H1 (cell line): ENCODE data around the gene SLC25A26. TPM values are rescaled to one million over a fixed set of nuclear protein-coding genes. Genes with fewer than 3 reads are reported as not detected.

Experiments used
- CTCF ChIA-PET: fragments of 300-600 bp; sonication (Branson Sonifier 250); formaldehyde crosslinking; loops from one replicate; lab custom pipeline; 2021; ENCODE audit not compliant: partially characterized antibody; lab: Charles Lee
- POLR2A ChIA-PET: fragments of 300-600 bp; sonication (Branson Sonifier 250); formaldehyde crosslinking; loops from one replicate; lab custom pipeline; 2021; ENCODE audit warnings: inconsistent platforms; ENCODE audit not compliant: partially characterized antibody; lab: Charles Lee
- DNase-seq, 2 experiments: peaks; one replicate each; pipeline versions ENCODE4 v3.0.0 to v3.0.0-alpha.2; 2010 to 2022; ENCODE audit warnings: low spot score in 2 of 2, low read depth in 1 of 2, mixed read lengths in 1 of 2
- FAIRE-seq: peaks from 2 replicates; lab custom pipeline; 2011; peaks lifted over from hg19 to GRCh38; lab: Jason Lieb, UNC
- H2AFZ ChIP-seq: 2 replicates; pipeline ENCODE4 v1.8.1; 2012; ENCODE audit warnings: low read length, inconsistent platforms
- H2AK5ac ChIP-seq: 2 replicates; pipeline ENCODE4 v1.6.1; 2013; ENCODE audit warnings: low read depth, low read length
- H2BK120ac ChIP-seq: replicated peaks from 2 replicates; pipeline ENCODE3; 2013; ENCODE audit warnings: low read depth, low read length, inconsistent platforms
- H2BK12ac ChIP-seq: 2 replicates; pipeline ENCODE4 v1.6.1; 2013; ENCODE audit warnings: low read depth, low read length
- H2BK15ac ChIP-seq: 2 replicates; pipeline ENCODE4 v1.6.1; 2013; ENCODE audit warnings: low read length
- H2BK20ac ChIP-seq: 2 replicates; pipeline ENCODE4 v1.6.1; 2013; ENCODE audit warnings: low read length
- H2BK5ac ChIP-seq: 2 replicates; pipeline ENCODE4 v1.6.1; 2013; ENCODE audit warnings: low read depth, low read length
- H3K14ac ChIP-seq: 2 replicates; pipeline ENCODE4 v1.6.1; 2013; ENCODE audit warnings: inconsistent platforms; ENCODE audit not compliant: insufficient read length
- H3K18ac ChIP-seq: 2 replicates; pipeline ENCODE4 v1.6.1; 2013; ENCODE audit warnings: low read length; ENCODE audit errors: extremely low read depth
- H3K23ac ChIP-seq: 2 replicates; pipeline ENCODE4 v1.6.1; 2013; ENCODE audit warnings: inconsistent platforms; ENCODE audit not compliant: insufficient read length
- H3K23me2 ChIP-seq: 2 replicates; pipeline ENCODE4 v1.6.1; 2013; ENCODE audit warnings: low read depth, low read length
- H3K27ac ChIP-seq: 2 replicates; pipeline ENCODE4 v1.6.1; 2011; ENCODE audit warnings: low read depth, low read length, inconsistent platforms
- H3K27me3 ChIP-seq, 4 experiments: replicated peaks in 1 of 4; 1 replicate in 1 of 4; 2 replicates in 3 of 4; pipeline versions ENCODE4 v1.6.1 to v1.8.1; 2011 to 2013; ENCODE audit warnings: low read length in 3 of 4, mild to moderate bottlenecking in 3 of 4, inconsistent platforms in 2 of 4, mixed read lengths in 2 of 4, moderate library complexity in 1 of 4; ENCODE audit not compliant: control insufficient read depth in 3 of 4, insufficient read depth in 3 of 4; ENCODE audit errors: extremely low read depth in 1 of 4
- H3K36me3 ChIP-seq, 4 experiments: 2 replicates each; pipeline versions ENCODE4 v1.6.1 to v1.8.1; 2011 to 2013; ENCODE audit warnings: mild to moderate bottlenecking in 4 of 4, low read length in 3 of 4, moderate library complexity in 2 of 4, control low read depth in 1 of 4, inconsistent platforms in 1 of 4; ENCODE audit not compliant: insufficient read depth in 4 of 4, control insufficient read depth in 2 of 4
- H3K4ac ChIP-seq: replicated peaks from 2 replicates; pipeline ENCODE3; 2013; ENCODE audit warnings: low read length, low read depth, mixed read lengths, inconsistent platforms; ENCODE audit not compliant: insufficient read length
- H3K4me1 ChIP-seq, 4 experiments: replicated peaks in 1 of 4; 1 replicate in 1 of 4; 2 replicates in 3 of 4; pipeline versions ENCODE4 v1.6.1 to v1.8.1; 2011 to 2013; ENCODE audit warnings: low read length in 3 of 4, inconsistent platforms in 2 of 4, mixed read lengths in 1 of 4; ENCODE audit not compliant: insufficient read depth in 4 of 4, control insufficient read depth in 3 of 4
- H3K4me2 ChIP-seq, 2 experiments: 2 replicates each; pipeline versions ENCODE4 v1.6.1 to v1.8.1; 2011 to 2013; ENCODE audit warnings: low read depth in 2 of 2, low read length in 2 of 2, control low read depth in 1 of 2, inconsistent platforms in 1 of 2, mild to moderate bottlenecking in 1 of 2; ENCODE audit not compliant: insufficient read depth in 1 of 2
- H3K4me3 ChIP-seq, 4 experiments: fragments of 200-600, 300-600 bp in 1 of 4; sonication (generic), shearing (Covaris generic), sonication (Bioruptor Twin) in 1 of 4; 2 replicates each; pipeline versions ENCODE4 v1.5.1 to v1.8.1; 2011 to 2016; ENCODE audit warnings: low read length in 4 of 4, low read depth in 3 of 4, control low read depth in 2 of 4, inconsistent platforms in 2 of 4, mild to moderate bottlenecking in 2 of 4, mixed read lengths in 1 of 4, moderate library complexity in 1 of 4; ENCODE audit not compliant: insufficient read depth in 2 of 4; ENCODE audit errors: extremely low read depth in 1 of 4
- H3K56ac ChIP-seq: replicated peaks from 2 replicates; pipeline ENCODE3; 2013; ENCODE audit warnings: low read depth, mild to moderate bottlenecking, mixed read lengths, low read length, inconsistent platforms; ENCODE audit not compliant: insufficient read length
- H3K79me1 ChIP-seq: 2 replicates; pipeline ENCODE4 v1.6.1; 2013; ENCODE audit warnings: low read depth, low read length, control low read depth
- H3K79me2 ChIP-seq, 2 experiments: 2 replicates each; pipeline versions ENCODE4 v1.6.1 to v1.8.1; 2012 to 2013; ENCODE audit warnings: low read length in 2 of 2, mild to moderate bottlenecking in 2 of 2, inconsistent platforms in 1 of 2; ENCODE audit not compliant: insufficient read depth in 2 of 2, control insufficient read depth in 1 of 2
- H3K9ac ChIP-seq, 4 experiments: replicated peaks in 1 of 4; 1 replicate in 1 of 4; 2 replicates in 3 of 4; pipeline versions ENCODE4 v1.6.1 to v1.8.1; 2011 to 2013; ENCODE audit warnings: low read depth in 3 of 4, low read length in 3 of 4, control low read depth in 2 of 4, mild to moderate bottlenecking in 2 of 4, moderate library complexity in 2 of 4, inconsistent platforms in 1 of 4; ENCODE audit errors: extremely low read depth in 1 of 4
- H3K9me3 ChIP-seq, 2 experiments: 2 replicates each; pipeline versions ENCODE4 v1.6.1 to v1.8.1; 2012 to 2013; ENCODE audit warnings: mild to moderate bottlenecking in 2 of 2, moderate library complexity in 2 of 2, control low read depth in 1 of 2, inconsistent platforms in 1 of 2, low read depth in 1 of 2, low read length in 1 of 2, mixed read lengths in 1 of 2; ENCODE audit not compliant: insufficient read depth in 2 of 2
- H4K20me1 ChIP-seq, 2 experiments: replicated peaks in 1 of 2; 2 replicates each; pipeline versions ENCODE3 to v1.8.1; 2011 to 2013; ENCODE audit warnings: inconsistent platforms in 2 of 2, low read length in 2 of 2, mild to moderate bottlenecking in 1 of 2; ENCODE audit not compliant: insufficient read depth in 2 of 2, control insufficient read depth in 1 of 2
- H4K5ac ChIP-seq: 2 replicates; pipeline ENCODE4 v1.6.1; 2013; ENCODE audit warnings: low read length, low read depth, mixed read lengths, inconsistent platforms; ENCODE audit not compliant: insufficient read length
- H4K8ac ChIP-seq: 2 replicates; pipeline ENCODE4 v1.8.0; 2013; ENCODE audit warnings: mild to moderate bottlenecking, moderate library complexity, low read length, inconsistent platforms; ENCODE audit not compliant: insufficient read depth; ENCODE audit errors: extremely low read depth
- H4K91ac ChIP-seq: replicated peaks from 2 replicates; pipeline ENCODE3; 2013; ENCODE audit warnings: low read length, mixed read lengths, inconsistent platforms; ENCODE audit not compliant: insufficient read length
- CBX5 ChIP-seq: fragments of 300-800, 300-1000 bp; sonication (generic); IDR thresholded peaks from 2 replicates; pipeline ENCODE4 v1.7.1; 2016; ENCODE audit warnings: antibody characterized with exemption, low read length, low read depth
- CTBP2 ChIP-seq: IDR thresholded peaks from 2 replicates; pipeline ENCODE4 v1.7.0; 2011; ENCODE audit warnings: borderline replicate concordance, mild to moderate bottlenecking, moderate library complexity, mixed read lengths, low read length; ENCODE audit not compliant: insufficient read depth, insufficient read length
- HDAC6 ChIP-seq: IDR thresholded peaks from one replicate; pipeline ENCODE4 v1.7.1; 2012; ENCODE audit warnings: low read depth, mild to moderate bottlenecking, inconsistent platforms, low read length, moderate library complexity
- JUN ChIP-seq: IDR thresholded peaks from 2 replicates; pipeline ENCODE4 v1.6.1; 2011; ENCODE audit warnings: low read depth, mild to moderate bottlenecking, improper control_type of control experiment, low read length
- PHF8 ChIP-seq: fragments of 200-600 bp; sonication (generic); conservative IDR thresholded peaks from 2 replicates; pipeline ENCODE4 v1.7.1; 2012; ENCODE audit warnings: low read depth, mild to moderate bottlenecking, inconsistent platforms, low read length, moderate library complexity
- SP2 ChIP-seq: IDR thresholded peaks from 2 replicates; pipeline ENCODE4 v1.6.1; 2012; ENCODE audit warnings: mild to moderate bottlenecking, low read length, inconsistent platforms
- SP4 ChIP-seq: IDR thresholded peaks from 2 replicates; pipeline ENCODE4 v1.6.1; 2012; ENCODE audit warnings: low read length, inconsistent platforms
- TBP ChIP-seq: IDR thresholded peaks from 2 replicates; pipeline ENCODE4 v1.6.1; 2011; ENCODE audit warnings: low read depth, low read length, improper control_type of control experiment
- YY1 ChIP-seq: IDR thresholded peaks from 2 replicates; pipeline ENCODE4 v1.6.1; 2011; ENCODE audit warnings: low read depth, mild to moderate bottlenecking, low read length
- WGBS, 2 experiments: shearing (Covaris generic) in 1 of 2; methylation state at CpG; one replicate each; pipeline versions ENCODE4 v1.1.6 to v1.1.7; 2013 to 2015; ENCODE audit warnings: low lambda C conversion rate in 2 of 2, mixed read lengths in 2 of 2, inconsistent platforms in 1 of 2, low coverage in 1 of 2, missing lambda C conversion rate in 1 of 2; ENCODE audit not compliant: insufficient replicate concordance in 2 of 2, insufficient coverage in 1 of 2, insufficient read length in 1 of 2; ENCODE audit errors: extremely low coverage in 1 of 2, missing lambda C conversion rate in 1 of 2; 5-methylcytosine and 5-hydroxymethylcytosine counted together
- polyA plus RNA-seq, 7 experiments: library from polyadenylated mRNA; depleted of rRNA in 3 of 7; stranded (reverse) in 5 of 7; unstranded in 2 of 7; fragments of >200 nt in 5 of 7; fragments of 200-250 nt in 2 of 7; gene quantifications; 1 replicate in 5 of 7; 2 replicates in 1 of 7; 4 replicates in 1 of 7; pipeline versions ENCODE4 v1.2.1 to v1.2.3, GENCODE V29; 2011 to 2013; ENCODE audit warnings: missing spikeins in 2 of 7, mixed read lengths in 2 of 7
- total RNA-seq: library from RNA; stranded (reverse); fragmentation: NEBNext Ultra II Directional; extraction: Animal tissue kit (Norgen Biotek cat#: 25700); gene quantifications from 2 replicates; pipeline ENCODE4 v1.2.1, GENCODE V29; 2021
- TF ChIP-seq, protein P1 (sequence below): IDR thresholded peaks from 2 replicates; pipeline ENCODE4 v1.6.1; 2011; ENCODE audit warnings: low read length, improper control_type of control experiment

The SLC25A26 gene
- total and polyA plus RNA-seq, 2 of the 8 experiments (the other 6 are each of a cell fraction or from before 2014, with no cell fraction given) = 30.0 to 37.0 TPM

DNA sequence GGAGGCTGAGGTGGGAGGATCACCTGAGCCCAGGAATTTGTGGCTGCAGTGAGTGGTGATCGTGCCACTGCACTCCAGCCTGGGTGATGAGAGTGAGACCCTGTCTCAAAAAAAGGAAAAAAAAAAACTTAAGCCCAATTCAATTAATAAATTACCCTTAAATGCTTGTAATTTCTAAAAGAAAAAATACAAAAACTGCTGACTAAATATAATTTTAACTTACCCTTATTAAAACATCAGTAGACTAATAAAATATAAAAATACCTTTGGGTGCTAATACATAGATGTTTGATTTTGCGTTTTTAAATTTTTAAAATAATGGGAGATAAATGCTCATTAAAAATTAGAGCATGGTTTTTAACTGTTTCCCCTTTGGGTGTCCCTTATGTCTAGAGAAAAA is 17.5 kb upstream of the SLC25A26 start:
- DNase-seq (no peak), FAIRE-seq (no peak)
- H3K4me2 ChIP-seq = no peak overlapping the region
- no peak overlapping the region for H3K9ac ChIP-seq
- no peak overlapping the region for H3K18ac ChIP-seq
- no peak overlapping the region for H4K91ac ChIP-seq
- no peak overlapping the region for H2BK20ac ChIP-seq
- H3K14ac ChIP-seq = no peak overlapping the region
- no peak overlapping the region for H2AK5ac ChIP-seq
- no peak overlapping the region for H2AFZ ChIP-seq
- no peak overlapping the region for H3K4me3 ChIP-seq
- H3K27ac ChIP-seq = no peak overlapping the region
- WGBS, 2 experiments = 85% methylated on average over 2 of the region's 2 CpGs; no CpG with 5 or more reads in 1 of the 2 experiments
- POLR2A ChIA-PET = no interaction called here
- H3K4me1 ChIP-seq = peaks cover 0 to 4% (median 1%) of the 10 kb centered on the region in 4 experiments; a peak in 1 of 7 replicates
- no peak overlapping the region for H4K8ac ChIP-seq
- no peaks in the 10 kb centered on the region for H3K9me3 ChIP-seq
- no peak overlapping the region for H2BK12ac ChIP-seq
- no peaks in the 10 kb centered on the region for H3K36me3 ChIP-seq
- H3K79me1 ChIP-seq = no peaks in the 10 kb centered on the region; the same call in 1 of the 2 replicates
- no peak overlapping the region for H3K56ac ChIP-seq
- H3K79me2 ChIP-seq = no peaks in the 10 kb centered on the region
- no peak overlapping the region for H2BK120ac ChIP-seq
- H3K23me2 ChIP-seq = peaks cover 4% of the 10 kb centered on the region; the same call in 1 of the 2 replicates
- H3K23ac ChIP-seq = no peak overlapping the region
- H4K20me1 ChIP-seq = peaks cover 0 to 1% of the 10 kb centered on the region in 2 experiments
- no peak overlapping the region for H2BK5ac ChIP-seq
- no peak overlapping the region for H3K4ac ChIP-seq
- TF ChIP-seq HDAC6 = no peak
- TF ChIP-seq PHF8 = no peak
- TF ChIP-seq YY1 = no peak
- TF ChIP-seq CTBP2 = no peak
- TF ChIP-seq SP2 = no peak
- TF ChIP-seq SP4 = no peak
- no peak for TF ChIP-seq TBP
- no peak for TF ChIP-seq CBX5
- no peak for TF ChIP-seq JUN
- TF ChIP-seq, protein P1, sequence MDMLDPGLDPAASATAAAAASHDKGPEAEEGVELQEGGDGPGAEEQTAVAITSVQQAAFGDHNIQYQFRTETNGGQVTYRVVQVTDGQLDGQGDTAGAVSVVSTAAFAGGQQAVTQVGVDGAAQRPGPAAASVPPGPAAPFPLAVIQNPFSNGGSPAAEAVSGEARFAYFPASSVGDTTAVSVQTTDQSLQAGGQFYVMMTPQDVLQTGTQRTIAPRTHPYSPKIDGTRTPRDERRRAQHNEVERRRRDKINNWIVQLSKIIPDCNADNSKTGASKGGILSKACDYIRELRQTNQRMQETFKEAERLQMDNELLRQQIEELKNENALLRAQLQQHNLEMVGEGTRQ = no peak
- CTCF ChIA-PET = no interaction called here
- H2BK15ac ChIP-seq = no peak overlapping the region
- no peak overlapping the region for H4K5ac ChIP-seq
- no peaks in the 10 kb centered on the region; a peak in 1 of 7 replicates for H3K27me3 ChIP-seq
